ENCODE measurements around the gene TEK. TPM values are rescaled to one million over a fixed set of nuclear protein-coding genes. Genes with fewer than 3 reads are reported as not detected.
A peak's percentile ranks its signal among the peaks of the same experiment; 100 is the strongest.

TEK gene
- total and polyA plus RNA-seq, 3 experiments from 2014 or later = not detected

- ChIA-PET CTCF (no interaction called here), POLR2A (no interaction called here)
- no peaks in the 10 kb centered on the region for H3K36me3 ChIP-seq (ENCODE audit: insufficient read depth, low read length)
- H3K4me3 ChIP-seq (ENCODE audit: low read length) = no peak overlapping the region
- Mint-ChIP-seq H3K4me1 (peaks cover 0 to 5% (median 4%) of the 10 kb centered on the region in 3 donors), H3K27me3 (no peaks in the 10 kb centered on the region), H3K9me3 (no peaks in the 10 kb centered on the region), H3K27ac (no peak overlapping the region), H3K36me3 (no peaks in the 10 kb centered on the region), H3K4me3 (no peak overlapping the region)
- no peak for DNase-seq
- no peaks in the 10 kb centered on the region for H3K4me1 ChIP-seq (ENCODE audit: insufficient read depth, low read length)
- H3K27me3 ChIP-seq (ENCODE audit: insufficient read depth, low read length, poor library complexity, severe bottlenecking) = no peaks in the 10 kb centered on the region
- H3K27ac ChIP-seq (ENCODE audit: low read depth, low read length) = no peak overlapping the region
- H3K9me3 ChIP-seq (ENCODE audit: low read length) = no peaks in the 10 kb centered on the region
Observed at GRCh38 chr9:27272103-27272502, 163.1 kb downstream of the TEK start.

- H3K4me1 Mint-ChIP-seq = peaks cover 0 to 5% (median 4%) of the 10 kb centered on the region in 3 donors
- H3K4me1 ChIP-seq (ENCODE audit: insufficient read depth, low read length) = no peaks in the 10 kb centered on the region
- POLR2A ChIA-PET = no interaction called here
- no peak overlapping the region for H3K27ac ChIP-seq (ENCODE audit: low read depth, low read length)
- H3K4me3 Mint-ChIP-seq = no peak overlapping the region
- H3K9me3 ChIP-seq (ENCODE audit: low read length) = no peaks in the 10 kb centered on the region
- no peak overlapping the region for H3K27ac Mint-ChIP-seq
- no peaks in the 10 kb centered on the region for H3K36me3 Mint-ChIP-seq
- H3K27me3 Mint-ChIP-seq = no peaks in the 10 kb centered on the region
- DNase-seq = no peak
- H3K36me3 ChIP-seq (ENCODE audit: insufficient read depth, low read length) = no peaks in the 10 kb centered on the region
- H3K9me3 Mint-ChIP-seq = no peaks in the 10 kb centered on the region
- CTCF ChIA-PET = interaction anchor here (0.7 kb wide), 1 partner anchor 10 kb away, joined by 3 read pairs; no protein-coding TSS in a partner anchor
- no peaks in the 10 kb centered on the region for H3K27me3 ChIP-seq (ENCODE audit: insufficient read depth, low read length, poor library complexity, severe bottlenecking)
- no peak overlapping the region for H3K4me3 ChIP-seq (ENCODE audit: low read length)
Observed at GRCh38 chr9:27273186-27273585, 164.2 kb downstream of the TEK start.

- Mint-ChIP-seq H3K9me3 (no peaks in the 10 kb centered on the region), H3K4me3 (no peak overlapping the region), H3K4me1 (peaks cover 0 to 5% (median 4%) of the 10 kb centered on the region in 3 donors), H3K36me3 (no peaks in the 10 kb centered on the region), H3K27me3 (no peaks in the 10 kb centered on the region), H3K27ac (no peak overlapping the region)
- H3K9me3 ChIP-seq (ENCODE audit: low read length) = no peaks in the 10 kb centered on the region
- no peaks in the 10 kb centered on the region for H3K27me3 ChIP-seq (ENCODE audit: insufficient read depth, low read length, poor library complexity, severe bottlenecking)
- H3K4me3 ChIP-seq (ENCODE audit: low read length) = no peak overlapping the region
- H3K36me3 ChIP-seq (ENCODE audit: insufficient read depth, low read length) = no peaks in the 10 kb centered on the region
- DNase-seq = peak in 2 of 5 donors; percentile 11 to 27
- no peak overlapping the region for H3K27ac ChIP-seq (ENCODE audit: low read depth, low read length)
- ChIA-PET POLR2A (no interaction called here), CTCF (interaction anchor here (1.0 to 1.6 kb wide), 4 partner anchors 17 to 533 kb away, joined by 3 read pairs; no protein-coding TSS in a partner anchor)
- no peaks in the 10 kb centered on the region for H3K4me1 ChIP-seq (ENCODE audit: insufficient read depth, low read length)
Observed at GRCh38 chr9:27276193-27277030, 167.4 kb downstream of the TEK start.

- Histone ChIP-seq H3K4me3 (ENCODE audit: low read length) (no peak overlapping the region), H3K36me3 (ENCODE audit: insufficient read depth, low read length) (no peaks in the 10 kb centered on the region), H3K9me3 (ENCODE audit: low read length) (no peaks in the 10 kb centered on the region), H3K4me1 (ENCODE audit: insufficient read depth, low read length) (no peaks in the 10 kb centered on the region), H3K27ac (ENCODE audit: low read depth, low read length) (no peak overlapping the region), H3K27me3 (ENCODE audit: insufficient read depth, low read length, poor library complexity, severe bottlenecking) (no peaks in the 10 kb centered on the region)
- no peaks in the 10 kb centered on the region for H3K9me3 Mint-ChIP-seq
- ChIA-PET CTCF (interaction anchor here (1.4 kb wide), 1 partner anchor 12 kb away, joined by 5 read pairs; no protein-coding TSS in a partner anchor), POLR2A (no interaction called here)
- peaks cover 0 to 5% (median 4%) of the 10 kb centered on the region in 3 donors for H3K4me1 Mint-ChIP-seq
- H3K36me3 Mint-ChIP-seq = no peaks in the 10 kb centered on the region
- no peak overlapping the region for H3K4me3 Mint-ChIP-seq
- no peaks in the 10 kb centered on the region for H3K27me3 Mint-ChIP-seq
- no peak for DNase-seq
- H3K27ac Mint-ChIP-seq = no peak overlapping the region
Observed at GRCh38 chr9:27278374-27278773, 169.3 kb downstream of the TEK start.

- Histone ChIP-seq H3K27me3 (ENCODE audit: insufficient read depth, low read length, poor library complexity, severe bottlenecking) (no peaks in the 10 kb centered on the region), H3K36me3 (ENCODE audit: insufficient read depth, low read length) (no peaks in the 10 kb centered on the region), H3K4me3 (ENCODE audit: low read length) (no peak overlapping the region), H3K9me3 (ENCODE audit: low read length) (no peaks in the 10 kb centered on the region), H3K27ac (ENCODE audit: low read depth, low read length) (no peak overlapping the region), H3K4me1 (ENCODE audit: insufficient read depth, low read length) (no peaks in the 10 kb centered on the region)
- ChIA-PET POLR2A (no interaction called here), CTCF (interaction anchor here (1.4 kb wide), 1 partner anchor 13 kb away, joined by 5 read pairs; no protein-coding TSS in a partner anchor)
- H3K4me3 Mint-ChIP-seq = no peak overlapping the region
- H3K27ac Mint-ChIP-seq = no peak overlapping the region
- peaks cover 0 to 5% (median 4%) of the 10 kb centered on the region in 3 donors for H3K4me1 Mint-ChIP-seq
- no peaks in the 10 kb centered on the region for H3K27me3 Mint-ChIP-seq
- no peaks in the 10 kb centered on the region for H3K9me3 Mint-ChIP-seq
- DNase-seq = no peak
- no peaks in the 10 kb centered on the region for H3K36me3 Mint-ChIP-seq
Observed at GRCh38 chr9:27279611-27280010, 170.6 kb downstream of the TEK start.

Other genes with a start within 250 kb of the TEK start
- 10 to 100 TPM; 19.4 to 21.0 TPM for gene CAAP1, start 216.4 kb upstream of the TEK start, total RNA-seq
- gene CAAP1, start 216.4 kb upstream of the TEK start, polyA plus RNA-seq = 20.8 TPM
- 10 to 100 TPM; 39.2 to 41.8 TPM for gene PLAA, start 162.0 kb upstream of the TEK start, total RNA-seq
- 18.7 TPM for gene PLAA, start 162.0 kb upstream of the TEK start, polyA plus RNA-seq
- 10 to 100 TPM; 10.4 TPM for gene IFT74, start 152.8 kb upstream of the TEK start, total RNA-seq
- 7.5 TPM for gene IFT74, start 152.8 kb upstream of the TEK start, polyA plus RNA-seq
- not detected for gene LRRC19, start 103.6 kb upstream of the TEK start, total RNA-seq
- 0.10 TPM for gene LRRC19, start 103.6 kb upstream of the TEK start, polyA plus RNA-seq
- gene EQTN, start 187.9 kb downstream of the TEK start, total RNA-seq = not detected
- not detected for gene EQTN, start 187.9 kb downstream of the TEK start, polyA plus RNA-seq